Thoracic aorta (tissue), 2 donors: Measurements from ENCODE around the gene TMEM253. TPM values are rescaled to one million over a fixed set of nuclear protein-coding genes. Genes with fewer than 3 reads are reported as not detected.

Experiments used
- ATAC-seq: fragments of 150-250 bp; one replicate; pipeline ENCODE4 v1.8.0; 2017; ENCODE audit warnings: low read depth; ENCODE audit not compliant: insufficient number of reproducible peaks, low FRiP score
- DNase-seq: peaks from one replicate; pipeline ENCODE4 v3.0.0-alpha.2; 2020; ENCODE audit warnings: low spot score
- H3K27ac ChIP-seq, 2 donors: fragments of 200-600 bp; sonication (generic); 1 replicate in 1 of 2; 2 replicates in 1 of 2; pipeline ENCODE4 v1.5.1; 2016; ENCODE audit warnings: mild to moderate bottlenecking in 2 of 2, moderate library complexity in 2 of 2
- H3K27me3 ChIP-seq: fragments of 200-600 bp; sonication (generic); replicated peaks from 2 replicates; pipeline ENCODE4 v1.6.0; 2016; ENCODE audit warnings: mild to moderate bottlenecking; ENCODE audit not compliant: insufficient read depth
- H3K36me3 ChIP-seq: fragments of 200-600 bp; sonication (generic); one replicate; pipeline ENCODE4 v1.5.1; 2016
- H3K4me1 ChIP-seq, 2 donors: fragments of 200-600 bp; sonication (generic); 1 replicate in 1 of 2; 2 replicates in 1 of 2; pipeline versions ENCODE4 v1.5.1 to v1.6.0; 2016; ENCODE audit warnings: low read depth in 2 of 2, mild to moderate bottlenecking in 1 of 2; ENCODE audit not compliant: control insufficient read depth in 1 of 2
- H3K4me3 ChIP-seq: fragments of 200-600 bp; sonication (generic); 2 replicates; pipeline ENCODE4 v1.5.1; 2016; ENCODE audit warnings: mild to moderate bottlenecking
- H3K9me3 ChIP-seq: fragments of 200-600 bp; sonication (generic); 2 replicates; pipeline ENCODE4 v1.5.1; 2016
- CTCF ChIP-seq: fragments of 200-600 bp; sonication (generic); IDR thresholded peaks from one replicate; pipeline ENCODE4 v1.5.1; 2019; ENCODE audit warnings: antibody characterized with exemption
- total RNA-seq, 2 donors: library from RNA; depleted of rRNA; stranded (reverse); fragments of >200 nt; gene quantifications; one replicate each; pipeline versions ENCODE4 v1.1.0 to v1.2.3, GENCODE V29; 2016

The TMEM253 gene
- total RNA-seq, 2 donors from 2014 or later: not detected

DNA sequence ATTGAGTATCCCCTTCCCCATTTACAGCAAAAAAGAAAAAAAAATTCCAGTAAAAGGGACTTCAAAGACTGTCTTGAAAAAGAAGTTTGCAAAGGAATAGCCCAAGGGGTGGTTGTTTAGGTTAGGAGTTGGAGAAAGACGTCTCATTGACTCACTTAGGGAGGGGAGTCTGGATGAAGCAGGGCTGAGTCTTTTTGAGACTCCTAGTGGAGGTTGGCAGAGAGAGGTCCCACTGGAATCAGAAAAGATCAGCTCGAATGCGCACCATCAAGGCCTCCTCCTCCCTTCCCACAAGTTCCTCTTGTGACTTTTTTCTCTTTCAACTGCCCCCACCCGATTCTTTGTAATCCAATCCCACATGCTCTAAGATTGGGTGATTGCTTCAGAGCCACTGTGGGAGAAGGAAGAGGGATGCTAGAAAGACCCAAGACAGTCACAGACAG lies 28.8 kb upstream of the TMEM253 start:
- H3K36me3 ChIP-seq: peaks cover 29% of the 10 kb centered on the region
- H3K9me3 ChIP-seq: no peaks in the 10 kb centered on the region
- H3K4me3 ChIP-seq: peak overlapping the region; percentile 84
- H3K27me3 ChIP-seq: no peaks in the 10 kb centered on the region
- no peak for DNase-seq
- TF ChIP-seq CTCF: no peak
- peak overlapping the region; percentile 88 to 90 for H3K27ac ChIP-seq
- H3K4me1 ChIP-seq: peaks cover 9 to 27% of the 10 kb centered on the region in 2 donors
- peak; percentile 15 for ATAC-seq

DNA sequence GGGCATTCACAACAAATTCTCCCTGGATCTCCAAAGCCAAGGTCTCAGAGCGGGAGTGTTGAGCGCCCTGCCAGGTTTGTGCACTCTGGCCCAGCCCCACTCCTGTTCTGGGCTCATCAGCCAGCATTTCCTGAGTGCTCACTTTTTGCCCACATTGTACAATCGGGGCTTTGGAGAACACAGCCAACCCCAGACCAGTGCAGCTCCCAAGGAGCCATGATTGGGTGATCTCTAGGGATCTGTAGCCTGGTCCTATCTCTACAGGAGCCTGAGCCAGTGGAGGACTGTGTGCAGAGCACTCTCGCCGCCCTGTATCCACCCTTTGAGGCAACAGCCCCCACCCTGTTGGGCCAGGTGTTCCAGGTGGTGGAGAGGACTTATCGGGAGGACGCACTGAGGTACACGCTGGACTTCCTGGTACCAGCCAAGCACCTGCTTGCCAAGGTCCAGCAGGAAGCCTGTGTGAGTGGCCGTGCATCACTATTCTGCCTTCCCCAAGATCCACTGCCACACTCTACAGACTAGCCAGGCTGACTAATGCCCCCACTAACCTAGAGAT lies 28.0 kb upstream of the TMEM253 start:
- no peak for DNase-seq
- Histone ChIP-seq H3K36me3 (peaks cover 36% of the 10 kb centered on the region), H3K4me1 (peaks cover 9 to 27% of the 10 kb centered on the region in 2 donors), H3K27ac (peak overlapping the region in 1 of 2 donors; percentile 88), H3K27me3 (no peaks in the 10 kb centered on the region), H3K4me3 (no peak overlapping the region), H3K9me3 (no peaks in the 10 kb centered on the region)
- ATAC-seq: no peak
- no peak for TF ChIP-seq CTCF

- Histone ChIP-seq H3K27ac (no peak overlapping the region), H3K36me3 (peaks cover 46% of the 10 kb centered on the region), H3K4me1 (peaks cover 8 to 23% of the 10 kb centered on the region in 2 donors), H3K9me3 (no peaks in the 10 kb centered on the region), H3K27me3 (no peaks in the 10 kb centered on the region), H3K4me3 (no peak overlapping the region)
- ATAC-seq (no peak), DNase-seq (no peak)
- TF ChIP-seq CTCF: no peak
Observed at GRCh38 chr14:21073921-21074320, 26.9 kb upstream of the TMEM253 start.

- Histone ChIP-seq H3K36me3 (peaks cover 53% of the 10 kb centered on the region), H3K4me1 (peaks cover 3 to 16% of the 10 kb centered on the region in 2 donors), H3K9me3 (no peaks in the 10 kb centered on the region), H3K27me3 (no peaks in the 10 kb centered on the region), H3K27ac (no peak overlapping the region), H3K4me3 (no peak overlapping the region)
- no peak for DNase-seq
- TF ChIP-seq CTCF: no peak
- ATAC-seq: no peak
Observed at GRCh38 chr14:21074398-21075272, 26.2 kb upstream of the TMEM253 start.

- peaks cover 3 to 14% of the 10 kb centered on the region in 2 donors for H3K4me1 ChIP-seq
- ATAC-seq (no peak), DNase-seq (no peak)
- H3K36me3 ChIP-seq: peaks cover 64% of the 10 kb centered on the region
- H3K27me3 ChIP-seq: no peaks in the 10 kb centered on the region
- H3K9me3 ChIP-seq: no peaks in the 10 kb centered on the region
- no peak for TF ChIP-seq CTCF
- H3K4me3 ChIP-seq: no peak overlapping the region
- no peak overlapping the region for H3K27ac ChIP-seq
Observed at GRCh38 chr14:21075719-21076437, 25.0 kb upstream of the TMEM253 start.
